ENCODE data around the gene PPP1R27. TPM values are rescaled to one million over a fixed set of nuclear protein-coding genes. Genes with fewer than 3 reads are reported as not detected.
A peak's percentile ranks its signal among the peaks of the same experiment; 100 is the strongest.

The PPP1R27 gene
- total RNA-seq, 1 donor = not detected

DNA sequence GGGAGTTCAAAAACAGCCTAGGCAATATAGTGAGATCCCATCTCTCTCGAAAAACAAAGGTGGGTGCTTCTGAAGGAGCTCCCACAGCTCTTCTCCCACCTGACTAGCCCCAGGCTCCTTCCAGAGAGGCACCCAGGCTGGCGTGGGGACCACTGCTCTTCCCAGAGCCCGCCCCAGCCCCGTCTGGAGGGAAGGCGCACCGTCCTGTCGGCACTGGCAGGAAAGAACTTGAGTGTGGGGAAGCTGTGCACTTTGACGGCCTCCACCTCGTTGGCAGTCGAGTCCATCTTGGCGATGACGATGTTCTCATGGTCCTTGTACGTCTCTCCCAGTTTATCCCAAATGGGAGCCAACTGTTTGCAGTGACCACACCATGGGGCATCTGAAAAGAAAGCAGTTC lies 10.5 kb upstream of the PPP1R27 start:
- TF ChIP-seq CTCF (IDR thresholded peaks at IDR 0.05; ENCODE audit: insufficient read depth, low read length) = no peak

GRCh38 chr17:81844887-81845286 lies 10.0 kb upstream of the PPP1R27 start:
- no peak for TF ChIP-seq CTCF (IDR thresholded peaks at IDR 0.05; ENCODE audit: insufficient read depth, low read length)
- no peak overlapping the region for H3K4me3 ChIP-seq (ENCODE audit: low read depth, low read length)
- DNase-seq (ENCODE audit: low read depth) = no peak

More for the DNA sequence above, 10.5 kb upstream of the PPP1R27 start:
- no peak overlapping the region for H3K4me3 ChIP-seq (ENCODE audit: low read depth, low read length)
- DNase-seq (ENCODE audit: low read depth) = no peak

GRCh38 chr17:81844327-81844851 lies 9.5 kb upstream of the PPP1R27 start:
- no peak overlapping the region for H3K4me3 ChIP-seq (ENCODE audit: low read depth, low read length)
- no peak for DNase-seq (ENCODE audit: low read depth)
- TF ChIP-seq CTCF (IDR thresholded peaks at IDR 0.05; ENCODE audit: insufficient read depth, low read length) = no peak

DNA sequence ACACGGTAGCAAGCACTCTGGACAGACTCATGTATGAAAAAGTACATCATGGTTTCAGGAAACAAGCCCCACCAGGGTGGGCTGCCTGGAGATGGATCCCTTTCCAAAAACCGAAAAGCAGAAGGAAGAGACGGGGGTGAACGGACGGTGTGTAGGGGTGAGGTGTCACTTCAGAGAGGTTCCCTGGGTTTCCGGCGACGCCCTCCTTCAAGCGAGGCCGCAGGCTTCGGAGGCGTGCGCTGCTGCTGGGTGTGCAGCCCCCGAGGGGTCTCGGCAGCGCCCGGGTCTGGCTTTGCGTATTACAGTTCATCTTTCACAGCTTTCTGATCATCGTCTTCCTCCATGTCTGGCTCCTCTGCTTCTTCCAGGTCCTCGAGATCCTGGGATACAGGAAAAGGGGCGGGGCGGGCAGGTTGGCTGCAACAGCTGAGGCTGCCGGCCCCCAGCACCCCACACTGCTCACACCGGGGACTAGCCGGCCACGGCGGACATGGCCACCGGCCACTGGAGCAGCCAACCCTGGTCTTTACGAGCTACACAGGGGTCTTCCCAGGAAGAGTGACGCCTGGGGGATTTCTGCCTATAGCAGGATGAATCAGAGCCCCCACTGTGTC lies 9.0 kb upstream of the PPP1R27 start:
- TF ChIP-seq CTCF (IDR thresholded peaks at IDR 0.05; ENCODE audit: insufficient read depth, low read length) = no peak
- DNase-seq (ENCODE audit: low read depth) = no peak
- no peak overlapping the region for H3K4me3 ChIP-seq (ENCODE audit: low read depth, low read length)

- H3K4me3 ChIP-seq (ENCODE audit: low read depth, low read length) = no peak overlapping the region
- no peak for TF ChIP-seq CTCF (IDR thresholded peaks at IDR 0.05; ENCODE audit: insufficient read depth, low read length)
- DNase-seq (ENCODE audit: low read depth) = peak; percentile 31
Measured at GRCh38 chr17:81842725-81843504, 8.1 kb upstream of the PPP1R27 start.

DNA sequence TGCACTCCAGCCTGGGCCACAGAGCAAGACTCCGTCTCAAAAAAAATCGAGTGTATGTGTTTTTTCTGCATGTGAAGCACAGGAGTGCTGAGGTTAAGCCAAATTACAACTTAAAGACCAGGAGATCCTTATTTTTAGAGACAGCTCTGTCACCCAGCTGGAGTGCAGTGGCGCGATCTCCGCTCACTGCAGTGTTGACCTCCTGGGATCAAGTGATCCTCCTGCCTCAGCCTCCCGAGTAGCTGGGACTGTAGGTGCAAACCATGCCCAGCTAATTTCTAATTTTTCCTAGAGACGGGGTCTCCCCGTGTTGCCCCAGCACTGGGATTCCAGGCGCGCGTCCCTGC lies 7.5 kb upstream of the PPP1R27 start:
- H3K4me3 ChIP-seq (ENCODE audit: low read depth, low read length) = no peak overlapping the region
- TF ChIP-seq CTCF (IDR thresholded peaks at IDR 0.05; ENCODE audit: insufficient read depth, low read length) = no peak
- no peak for DNase-seq (ENCODE audit: low read depth)

All from fibroblast of the aortic adventitia (primary cell).